HG02870 (cell line): ENCODE results near the gene KCNC1.

Experiments
- ATAC-seq: cut with Tn5 transposase; IDR thresholded peaks from one replicate; pipeline ENCODE4 v1.9.1; 2021; ENCODE audit warnings: mild to moderate bottlenecking, moderate library complexity; ENCODE audit not compliant: unreplicated experiment

The KCNC1 gene

GRCh38 chr11:17736930-17737817 lies 2.6 kb downstream of the KCNC1 start:
- ATAC-seq = no peak

DNA sequence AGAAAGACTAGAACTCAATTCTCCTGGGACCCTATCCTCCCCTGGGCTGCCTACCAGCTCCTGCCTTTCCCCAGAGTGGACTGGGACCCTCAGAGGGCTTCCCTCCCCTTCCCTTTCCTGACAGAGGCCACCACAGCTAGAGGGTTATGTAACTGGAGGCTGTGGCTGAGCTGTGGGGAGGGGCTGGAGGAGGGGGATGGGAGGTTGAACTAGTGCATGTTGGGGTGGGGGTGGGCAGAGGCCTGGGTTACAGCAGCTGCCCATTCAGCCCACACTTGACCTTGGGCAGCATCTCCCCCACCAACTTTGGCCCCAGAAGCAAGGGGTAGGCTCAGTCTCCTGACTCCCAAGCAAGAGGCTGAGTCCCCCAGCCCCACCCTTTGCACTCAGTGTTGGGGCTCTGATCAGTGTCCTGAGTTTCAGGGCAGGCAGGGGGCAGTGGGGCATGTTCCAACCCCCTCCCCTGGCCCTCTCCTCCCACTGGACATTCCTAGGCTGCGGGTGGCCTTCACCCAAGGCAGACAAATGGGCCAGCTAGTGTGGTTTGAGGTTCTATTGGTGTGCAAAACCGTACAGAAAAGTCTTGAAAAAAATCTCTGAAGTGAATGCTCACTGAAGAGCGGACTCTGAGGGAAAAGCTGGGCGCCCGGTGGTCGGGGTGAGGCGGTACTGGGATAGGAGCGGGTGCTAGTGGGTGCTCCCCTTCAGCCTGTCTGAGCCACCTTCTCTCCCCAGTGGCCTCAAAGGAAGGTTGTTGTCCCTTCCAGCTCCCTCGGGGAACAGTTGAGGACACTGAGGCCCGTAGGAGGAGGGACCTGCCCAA lies 3.8 kb downstream of the KCNC1 start:
- ATAC-seq = no peak

DNA sequence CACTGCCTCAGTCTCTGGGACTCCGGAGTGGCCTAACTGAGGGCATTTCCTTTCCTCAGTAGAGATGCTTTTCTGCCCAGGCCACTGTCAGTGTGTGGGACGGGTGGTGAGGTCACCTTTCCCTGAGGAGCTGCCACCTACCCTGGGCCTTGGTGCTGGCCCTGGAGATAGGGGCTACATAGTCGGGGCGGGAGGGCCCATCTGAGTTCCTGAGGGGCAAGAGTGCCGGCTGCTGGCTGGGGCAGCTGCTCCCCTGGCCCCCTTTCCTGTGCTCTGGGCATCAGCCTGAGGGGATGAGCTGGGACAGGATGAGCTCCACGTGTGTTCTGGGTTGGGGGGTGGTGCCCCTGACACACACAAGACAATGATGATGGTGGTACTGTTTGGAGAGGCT lies 5.4 kb downstream of the KCNC1 start:
- no peak for ATAC-seq

- no peak for ATAC-seq
Measured at GRCh38 chr11:17740649-17741235, 6.2 kb downstream of the KCNC1 start.

DNA sequence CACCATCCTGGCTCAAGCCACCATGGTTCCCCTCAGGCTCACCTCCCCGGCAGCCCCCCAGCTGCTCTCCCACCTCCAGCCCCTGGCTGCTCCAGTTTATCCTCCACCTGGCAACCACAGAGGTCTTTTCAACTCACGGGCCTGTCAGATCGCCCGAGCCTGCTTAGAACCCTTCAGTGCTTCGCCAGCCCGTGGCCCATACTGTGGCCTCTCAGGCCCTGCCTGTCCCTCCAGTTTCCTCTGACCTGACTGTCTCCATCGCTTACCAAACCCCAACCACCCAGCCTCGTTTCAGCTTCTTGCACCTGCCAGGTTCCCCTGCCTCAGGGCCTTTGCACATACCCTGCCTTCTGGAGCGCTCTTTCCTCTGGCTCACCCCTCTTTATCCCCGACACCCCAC lies 6.9 kb downstream of the KCNC1 start:
- ATAC-seq = no peak

DNA sequence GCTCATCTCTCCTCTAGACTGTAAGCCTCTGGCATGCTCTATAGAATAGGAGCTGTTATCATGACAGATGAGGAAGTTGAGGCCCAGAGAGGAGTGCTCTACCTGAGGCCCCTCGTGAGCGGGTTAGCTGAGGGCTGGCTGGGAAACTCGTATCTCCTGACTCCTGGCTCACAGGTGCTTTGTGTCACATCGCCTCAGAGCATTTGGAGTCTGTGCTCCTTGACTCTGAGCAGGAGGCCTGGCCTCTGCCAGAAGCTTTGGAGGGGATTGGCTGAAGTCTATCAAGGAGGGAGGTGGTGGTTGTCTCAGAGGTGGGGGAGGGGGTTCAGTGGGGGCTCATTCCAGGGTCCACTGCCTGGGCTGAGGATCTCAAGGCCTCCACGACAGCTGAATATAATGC lies 7.4 kb downstream of the KCNC1 start:
- ATAC-seq = no peak

DNA sequence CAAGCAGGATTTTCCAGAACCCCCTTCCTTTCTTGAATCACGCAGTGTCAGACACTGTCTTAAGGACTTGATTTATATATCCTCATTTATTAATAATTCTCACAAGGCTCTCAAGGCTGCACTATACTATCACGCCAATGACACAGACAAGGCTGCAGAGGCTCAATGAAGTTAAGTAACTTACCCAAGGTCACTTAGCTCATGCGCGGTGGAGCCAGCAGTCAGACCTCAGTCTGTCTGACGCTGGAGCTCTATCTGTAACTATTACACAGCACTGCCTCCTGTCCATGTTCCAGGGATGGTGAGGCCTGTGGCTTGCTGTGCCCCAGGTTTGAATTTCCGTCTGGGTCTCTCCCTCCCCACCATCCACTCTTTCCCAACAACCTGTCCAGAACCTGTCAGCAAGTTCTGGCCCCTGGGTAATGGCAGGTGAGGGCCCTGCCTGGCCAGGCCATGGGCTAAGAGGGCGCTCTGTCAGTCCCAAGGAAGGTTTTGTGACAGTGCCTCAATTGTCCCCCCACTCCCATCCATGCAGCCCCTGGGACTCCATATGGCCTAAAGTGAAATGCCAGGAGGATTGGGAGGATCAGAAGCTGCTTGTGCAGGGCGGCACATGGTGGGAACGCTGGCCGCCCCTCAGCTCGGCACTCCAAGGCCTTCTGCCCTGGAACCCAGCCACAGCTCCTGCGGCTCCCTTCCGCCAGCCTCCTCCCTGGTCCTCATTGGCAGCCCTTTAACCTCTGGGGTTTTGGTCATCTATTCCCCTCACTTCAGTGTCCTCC lies 8.6 kb downstream of the KCNC1 start:
- no peak for ATAC-seq

GRCh38 chr11:17743808-17744119 lies 9.2 kb downstream of the KCNC1 start:
- no peak for ATAC-seq

GRCh38 chr11:17744151-17744940 lies 9.8 kb downstream of the KCNC1 start:
- no peak for ATAC-seq

DNA sequence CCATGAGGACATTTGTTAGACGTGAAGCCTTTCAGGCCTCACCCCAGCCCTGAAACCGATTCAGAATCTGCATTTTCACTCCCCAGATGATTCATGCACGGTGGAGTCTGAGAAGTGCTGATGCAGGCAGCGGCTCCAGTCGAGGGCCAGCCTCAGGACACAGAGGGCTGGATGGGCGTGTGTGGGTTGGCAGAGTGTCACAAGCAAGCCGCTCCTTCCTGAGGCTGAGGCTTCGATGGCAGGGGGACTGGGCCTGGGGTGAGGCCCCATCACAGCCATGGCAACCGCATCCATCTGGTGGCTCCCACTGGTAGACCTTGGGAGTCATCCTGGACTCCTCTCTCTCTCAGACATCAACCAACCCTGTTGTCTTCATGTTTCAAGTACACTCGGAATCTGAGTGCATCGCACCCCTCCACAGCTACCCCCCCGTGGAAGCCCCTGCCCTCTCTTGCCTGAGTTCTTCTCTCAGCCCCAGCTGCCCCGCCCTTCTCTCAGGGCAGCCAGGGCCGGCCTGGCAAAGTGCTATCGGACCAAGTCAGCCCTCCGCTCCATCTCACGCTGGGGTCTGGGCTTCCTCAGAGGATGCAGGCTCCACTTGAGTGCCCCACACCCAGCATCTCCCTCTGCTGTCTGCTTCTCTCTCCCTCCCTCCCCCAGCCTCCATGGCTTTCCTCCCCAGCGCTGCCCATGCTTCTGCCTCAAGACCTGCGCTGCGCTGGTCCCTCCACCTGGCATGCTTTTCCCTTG lies 10.6 kb downstream of the KCNC1 start:
- no peak for ATAC-seq

- no peak for ATAC-seq
Measured at GRCh38 chr11:17746096-17746495, 11.5 kb downstream of the KCNC1 start.

GRCh38 chr11:17747131-17747955 lies 12.8 kb downstream of the KCNC1 start:
- ATAC-seq = no peak

DNA sequence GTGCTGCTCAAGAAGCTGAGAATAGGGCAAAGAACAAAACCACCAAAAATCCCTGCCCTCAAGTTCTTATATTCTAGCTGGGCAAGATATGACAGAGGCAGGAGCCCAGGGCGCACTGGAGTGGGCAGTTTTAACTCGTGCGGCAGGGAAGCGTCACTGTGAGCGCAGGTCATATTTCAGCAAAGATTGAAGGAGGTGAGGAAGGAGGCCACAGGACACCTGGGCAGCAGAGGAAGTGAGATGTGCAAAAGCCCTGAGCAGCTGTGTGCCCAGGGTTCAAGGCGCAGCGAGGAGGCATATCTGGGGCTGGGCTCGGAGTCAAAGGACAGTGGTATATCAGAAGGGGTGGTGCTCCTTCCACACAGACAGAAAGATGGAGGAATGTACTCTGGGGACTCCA lies 13.5 kb downstream of the KCNC1 start:
- no peak for ATAC-seq

DNA sequence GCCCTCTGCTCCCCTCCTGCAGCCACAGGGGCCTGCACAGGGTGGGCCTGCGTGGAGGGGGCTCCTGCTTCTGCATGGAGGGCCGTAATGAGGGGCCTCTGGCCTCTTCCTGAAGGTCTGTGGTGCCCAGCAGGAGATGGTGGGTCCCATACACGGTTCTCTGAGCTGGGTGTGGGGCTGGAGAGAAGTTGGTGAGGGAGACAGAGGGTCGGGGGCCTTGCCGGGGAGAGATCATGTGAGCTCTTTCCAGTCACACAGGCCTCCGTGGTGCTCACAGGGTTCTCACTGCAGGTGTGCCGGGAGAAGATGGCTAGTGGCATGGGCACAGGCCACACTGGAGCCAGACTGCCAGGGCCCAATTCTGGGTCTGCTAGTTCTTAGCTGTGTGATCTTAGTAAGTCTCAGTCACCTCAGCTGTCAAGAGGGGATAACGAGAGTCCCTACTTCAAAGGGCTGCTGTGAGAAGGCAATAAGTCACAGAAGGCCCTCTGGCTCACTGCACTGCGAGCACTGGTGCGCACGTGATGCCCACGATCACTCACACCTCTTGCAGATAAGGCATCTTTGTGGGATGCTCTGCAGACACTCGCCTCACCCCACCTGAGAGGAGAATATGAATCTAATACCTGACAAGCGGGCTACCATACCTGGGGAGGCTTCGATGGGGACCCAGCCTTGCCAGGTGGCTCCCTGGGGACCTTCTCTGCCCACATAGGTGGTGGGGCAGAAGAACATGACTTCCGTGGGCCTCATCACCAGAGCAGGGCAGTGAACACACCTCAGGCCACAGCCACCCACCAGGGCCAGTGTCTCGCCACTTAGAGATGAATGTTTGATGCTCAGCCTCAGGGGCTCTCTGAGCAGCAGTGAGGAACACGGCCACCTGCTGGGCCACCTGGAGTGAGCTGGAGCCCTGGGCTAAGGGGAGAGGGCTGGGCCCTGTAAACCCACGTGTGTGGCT lies 14.5 kb downstream of the KCNC1 start:
- ATAC-seq = no peak

- ATAC-seq = no peak
Measured at GRCh38 chr11:17750013-17750800, 15.6 kb downstream of the KCNC1 start.

DNA sequence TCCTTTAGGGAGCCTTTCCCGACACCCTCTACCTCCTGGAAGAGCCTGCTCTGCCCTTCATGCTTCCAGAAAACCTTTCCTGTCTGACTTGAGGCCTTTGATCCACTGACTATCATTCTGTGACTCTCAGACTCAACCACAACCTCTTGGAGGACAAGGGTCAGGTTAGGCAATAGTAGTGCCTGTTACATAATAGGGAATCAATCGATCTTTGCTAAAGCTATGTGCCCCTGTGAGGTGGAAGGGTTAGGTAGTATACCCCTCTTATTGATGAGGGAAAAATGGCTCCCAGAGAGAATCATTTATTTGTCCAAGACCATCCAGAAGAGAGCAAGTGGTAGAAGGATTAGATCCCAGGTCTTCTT lies 16.2 kb downstream of the KCNC1 start:
- no peak for ATAC-seq

DNA sequence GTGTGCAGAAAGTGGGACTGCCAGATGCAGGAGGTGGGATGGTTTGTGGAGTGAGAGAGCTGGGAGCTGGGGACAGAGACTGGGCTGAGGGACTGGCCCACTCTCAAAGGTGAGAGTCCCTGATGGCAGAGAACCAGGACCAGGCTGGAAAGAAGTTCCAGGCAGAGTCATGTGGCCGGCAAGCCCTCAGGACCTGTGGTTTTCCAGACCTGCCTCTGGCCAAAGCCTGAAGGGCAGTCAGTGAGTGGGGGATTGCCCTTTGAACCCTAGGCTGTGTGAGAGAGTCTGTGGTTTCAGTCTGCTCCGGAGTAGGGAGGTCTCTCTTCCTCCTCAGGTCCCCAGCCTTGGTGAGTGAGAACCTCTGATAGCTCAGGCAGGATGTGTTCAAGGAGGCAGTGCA lies 17.0 kb downstream of the KCNC1 start:
- no peak for ATAC-seq
